ENCODE measurements around the gene NMRK2. TPM values are rescaled to one million over a fixed set of nuclear protein-coding genes. Genes with fewer than 3 reads are reported as not detected.

NMRK2 gene
- total and polyA plus RNA-seq, 2 donors (not counting 1 experiment from before 2014, with no cell fraction given), result not detected

- no peak overlapping the region for H3K4me3 ChIP-seq (ENCODE audit: control extremely low read depth in 1 of 5, extremely low read depth in 1 of 5, insufficient read depth in 1 of 5, low read depth in 2 of 5, low read length in 4 of 5)
- Mint-ChIP-seq H3K4me3 (no peak overlapping the region), H3K27me3 (no peaks in the 10 kb centered on the region), H3K4me1 (no peaks in the 10 kb centered on the region), H3K9me3 (ENCODE audit: insufficient read depth) (no peaks in the 10 kb centered on the region), H3K27ac (no peak overlapping the region)
- no peaks in the 10 kb centered on the region for H3K36me3 ChIP-seq (replicated peaks in 1 of 2; ENCODE audit: control extremely low read depth in 1 of 2, control insufficient read depth in 1 of 2, extremely low read depth in 1 of 2, insufficient read depth in 2 of 2, low read length in 1 of 2)
- no peak for ATAC-seq (ENCODE audit: low read depth)
- no peak overlapping the region for H3K9ac ChIP-seq (ENCODE audit: low read length)
- TF ChIP-seq CTCF (IDR thresholded peaks at IDR 0.05) (no peak), EZH2 (IDR thresholded peaks at IDR 0.05; ENCODE audit: borderline replicate concordance, insufficient read depth, low read depth, low read length, poor library complexity, severe bottlenecking) (no peak)
- H4K20me1 ChIP-seq (ENCODE audit: control insufficient read depth, insufficient read depth, low read length, poor library complexity, severe bottlenecking), result no peaks in the 10 kb centered on the region
- no peaks in the 10 kb centered on the region for H3K79me2 ChIP-seq (ENCODE audit: control insufficient read depth, insufficient read depth, low read length)
- H3K4me2 ChIP-seq (replicated peaks; ENCODE audit: low read depth, low read length, poor library complexity, severe bottlenecking), result no peak overlapping the region
- no peak overlapping the region for H3K27ac ChIP-seq (ENCODE audit: low read length in 2 of 2)
- DNase-seq, result no peak
- POLR2A ChIA-PET, result interaction anchor here (0.7 kb wide), 1 partner anchor 93 kb away, joined by 3 read pairs; no protein-coding TSS in a partner anchor
- no peak overlapping the region for H2AFZ ChIP-seq (ENCODE audit: insufficient read depth, low read depth, low read length, poor library complexity, severe bottlenecking)
- H3K27me3 ChIP-seq (replicated peaks in 1 of 4; ENCODE audit: control extremely low read depth in 1 of 4, control insufficient read depth in 3 of 4, insufficient read depth in 4 of 4, low read length in 3 of 4), result peaks cover 0 to 2% (median 0%) of the 10 kb centered on the region in 4 experiments
- H3K9me3 ChIP-seq (ENCODE audit: control extremely low read depth in 1 of 3, control insufficient read depth in 2 of 3, insufficient read depth in 1 of 3, low read length in 2 of 3), result peaks cover 0 to 5% (median 0%) of the 10 kb centered on the region in 3 donors
- 93% methylated on average over 2 of the region's 8 CpGs for WGBS (ENCODE audit: insufficient coverage)
- CTCF ChIA-PET, result no interaction called here
- H3K4me1 ChIP-seq (ENCODE audit: control insufficient read depth in 2 of 2, insufficient read depth in 2 of 2, low read length in 2 of 2), result peaks cover 0 to 3% of the 10 kb centered on the region in 2 donors
- intact Hi-C loops (cut with micrococcal nuclease), result no loop called here
These were observed 10.0 kb downstream of the NMRK2 start for GRCh38 chr19:3942790-3943409.

GRCh38 chr19:3944018-3944721 is 11.3 kb downstream of the NMRK2 start:
- H3K9ac ChIP-seq (ENCODE audit: low read length), result no peak overlapping the region
- no peaks in the 10 kb centered on the region for H3K79me2 ChIP-seq (ENCODE audit: control insufficient read depth, insufficient read depth, low read length)
- ChIA-PET POLR2A (no interaction called here), CTCF (no interaction called here)
- TF ChIP-seq CTCF (IDR thresholded peaks at IDR 0.05), result no peak
- TF ChIP-seq EZH2 (IDR thresholded peaks at IDR 0.05; ENCODE audit: borderline replicate concordance, insufficient read depth, low read depth, low read length, poor library complexity, severe bottlenecking), result no peak
- no peak overlapping the region for H2AFZ ChIP-seq (ENCODE audit: insufficient read depth, low read depth, low read length, poor library complexity, severe bottlenecking)
- H3K27ac ChIP-seq (ENCODE audit: low read length in 2 of 2), result no peak overlapping the region
- peaks cover 0 to 3% of the 10 kb centered on the region in 2 donors for H3K4me1 ChIP-seq (ENCODE audit: control insufficient read depth in 2 of 2, insufficient read depth in 2 of 2, low read length in 2 of 2)
- no peaks in the 10 kb centered on the region for H3K9me3 Mint-ChIP-seq (ENCODE audit: insufficient read depth)
- peaks cover 0 to 5% (median 0%) of the 10 kb centered on the region in 3 donors for H3K9me3 ChIP-seq (ENCODE audit: control extremely low read depth in 1 of 3, control insufficient read depth in 2 of 3, insufficient read depth in 1 of 3, low read length in 2 of 3)
- no peak overlapping the region for H3K4me2 ChIP-seq (replicated peaks; ENCODE audit: low read depth, low read length, poor library complexity, severe bottlenecking)
- no peaks in the 10 kb centered on the region for H3K4me1 Mint-ChIP-seq
- H4K20me1 ChIP-seq (ENCODE audit: control insufficient read depth, insufficient read depth, low read length, poor library complexity, severe bottlenecking), result no peaks in the 10 kb centered on the region
- 59% methylated on average over 8 of the region's 11 CpGs for WGBS (ENCODE audit: insufficient coverage)
- H3K4me3 Mint-ChIP-seq, result no peak overlapping the region
- no peaks in the 10 kb centered on the region for H3K27me3 Mint-ChIP-seq
- ATAC-seq (ENCODE audit: low read depth) (no peak), DNase-seq (no peak)
- no peaks in the 10 kb centered on the region for H3K27me3 ChIP-seq (replicated peaks in 1 of 4; ENCODE audit: control extremely low read depth in 1 of 4, control insufficient read depth in 3 of 4, insufficient read depth in 4 of 4, low read length in 3 of 4)
- H3K36me3 ChIP-seq (replicated peaks in 1 of 2; ENCODE audit: control extremely low read depth in 1 of 2, control insufficient read depth in 1 of 2, extremely low read depth in 1 of 2, insufficient read depth in 2 of 2, low read length in 1 of 2), result no peaks in the 10 kb centered on the region
- no peak overlapping the region for H3K4me3 ChIP-seq (ENCODE audit: control extremely low read depth in 1 of 5, extremely low read depth in 1 of 5, insufficient read depth in 1 of 5, low read depth in 2 of 5, low read length in 4 of 5)
- intact Hi-C loops (cut with micrococcal nuclease), result no loop called here
- no peak overlapping the region for H3K27ac Mint-ChIP-seq
